HK-2 (cell line): ENCODE results near the gene SLC39A8.

Source experiments
- DNase-seq: peaks from one replicate; pipeline ENCODE4 v3.0.0-alpha.2; 2018; ENCODE audit not compliant: unreplicated experiment

The SLC39A8 gene

DNA sequence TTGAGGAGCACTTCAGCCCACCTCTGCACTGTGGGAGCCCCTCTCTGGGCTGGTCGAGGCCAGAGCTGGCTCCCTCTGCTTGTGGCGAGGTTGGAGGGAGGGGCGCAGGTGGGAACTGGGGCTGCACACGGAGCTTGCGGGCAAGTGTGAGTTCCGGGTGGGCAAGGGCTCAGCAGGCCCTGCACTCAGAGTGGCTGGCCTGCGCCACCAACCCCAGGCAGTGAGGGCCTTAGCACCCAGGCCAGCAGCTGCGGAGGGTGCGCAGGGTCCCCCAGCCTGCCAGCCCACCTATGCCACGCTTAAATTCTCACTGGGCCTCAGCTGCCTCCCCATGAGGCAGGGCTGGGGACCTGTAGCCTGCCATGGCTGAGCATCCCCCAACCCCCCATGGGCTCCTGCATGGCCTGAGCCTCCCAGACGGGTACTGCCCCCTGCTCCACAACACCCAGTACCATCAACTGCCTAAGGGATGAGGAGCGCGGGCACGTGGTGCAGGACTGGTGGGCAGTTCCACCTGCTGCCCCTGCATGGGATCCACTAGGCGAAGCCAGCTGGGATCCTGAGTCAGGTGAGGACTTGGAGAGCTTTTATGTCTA lies 110.9 kb downstream of the SLC39A8 start:
- no peak for DNase-seq

DNA sequence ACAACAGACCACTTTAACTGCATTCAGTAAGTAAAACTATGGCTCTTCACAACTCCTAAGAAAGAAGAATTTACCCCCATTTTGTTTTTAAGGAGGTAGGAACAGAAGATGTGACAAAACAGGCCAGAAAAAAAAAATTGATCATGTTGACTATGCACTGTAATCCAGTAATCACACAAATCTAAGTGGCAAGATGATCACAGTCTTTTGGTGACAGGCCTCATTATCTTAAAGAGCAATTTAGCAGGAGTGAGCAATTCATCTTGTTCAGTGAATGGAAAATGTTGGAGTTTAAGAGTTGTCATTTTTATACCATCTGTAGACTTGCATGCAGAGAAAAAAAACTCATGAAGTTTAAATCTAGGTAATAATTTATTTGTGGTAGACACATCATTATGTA lies 115.1 kb downstream of the SLC39A8 start:
- no peak for DNase-seq

DNA sequence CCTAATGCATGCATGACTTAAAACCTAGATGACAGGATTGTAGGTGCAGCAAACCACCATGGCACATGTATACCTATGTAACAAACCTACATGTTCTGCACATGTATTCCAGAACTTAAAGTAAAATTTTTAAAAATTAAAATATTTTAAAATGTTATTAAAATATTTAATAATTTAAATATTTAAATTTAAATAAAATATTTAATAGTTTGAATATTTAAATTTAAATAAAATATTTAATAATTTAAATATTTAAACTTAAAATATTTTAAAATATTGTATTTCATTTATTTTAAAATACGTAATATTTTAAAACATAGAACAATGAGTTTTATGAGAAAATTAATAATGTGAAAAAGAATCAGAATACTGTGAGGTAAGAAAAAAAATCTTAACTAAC lies 117.9 kb downstream of the SLC39A8 start:
- no peak for DNase-seq

DNA sequence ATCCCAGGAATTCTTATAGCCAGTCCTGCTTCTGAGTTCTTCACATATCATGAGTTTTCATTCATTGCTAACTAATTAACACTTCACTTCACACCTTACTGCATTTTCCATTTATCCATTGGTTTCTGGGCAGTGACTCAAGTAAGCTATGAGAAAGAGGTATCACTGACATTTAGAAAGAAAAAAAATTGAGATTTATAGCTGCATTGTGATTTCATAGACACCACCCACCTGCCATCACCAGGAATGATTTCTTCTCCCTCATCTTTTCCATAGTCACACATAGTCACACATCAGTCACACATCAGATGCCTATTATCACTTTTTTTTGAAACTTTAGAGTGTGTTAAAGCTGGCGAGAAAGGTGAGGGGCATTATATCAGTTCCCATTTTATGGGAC lies 121.8 kb downstream of the SLC39A8 start:
- no peak for DNase-seq

DNA sequence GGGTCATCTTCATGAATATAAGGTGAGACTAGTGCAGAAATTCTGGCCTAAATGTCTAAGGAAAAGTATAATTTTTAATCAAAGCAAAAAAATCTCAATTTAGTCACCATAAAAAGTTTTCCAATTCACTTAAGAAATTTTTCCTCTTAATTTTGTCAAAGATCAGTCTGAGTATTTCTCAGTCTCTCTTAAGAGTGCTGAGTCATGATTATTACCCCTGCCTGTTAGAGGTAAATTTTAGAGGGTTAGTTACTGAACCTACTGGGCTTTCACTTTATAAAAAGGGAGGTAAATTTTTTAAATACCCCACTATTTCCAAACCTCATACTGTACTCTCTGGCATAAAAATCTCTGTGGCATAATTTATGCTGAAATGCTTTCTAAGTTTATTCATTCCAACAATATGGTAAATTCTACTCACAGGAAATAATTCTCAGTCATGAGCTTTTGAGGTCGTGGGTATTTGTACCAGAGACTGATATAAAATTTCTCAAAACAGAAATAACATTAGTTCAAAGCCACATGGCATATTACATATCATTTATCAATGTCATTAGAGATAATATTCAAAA lies 122.4 kb downstream of the SLC39A8 start:
- no peak for DNase-seq

DNA sequence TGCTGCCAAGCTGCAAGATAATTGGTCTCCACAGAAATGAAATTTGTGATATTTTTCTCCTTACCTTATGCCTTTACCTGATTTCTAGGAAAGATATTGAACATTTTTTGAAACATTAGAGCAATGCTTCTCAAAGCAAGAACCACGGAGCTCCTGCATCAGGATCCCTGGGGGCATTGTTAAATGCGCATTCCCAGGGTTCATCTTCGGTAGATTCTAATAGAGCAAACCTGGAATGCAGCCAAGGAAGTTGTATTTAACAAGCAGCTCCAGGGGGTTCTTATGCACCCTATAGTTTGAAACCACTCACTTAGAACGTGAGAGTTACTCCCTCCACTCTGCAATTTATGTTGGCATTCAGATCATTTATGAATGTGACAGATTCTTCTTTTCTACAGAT lies 126.2 kb downstream of the SLC39A8 start:
- no peak for DNase-seq

DNA sequence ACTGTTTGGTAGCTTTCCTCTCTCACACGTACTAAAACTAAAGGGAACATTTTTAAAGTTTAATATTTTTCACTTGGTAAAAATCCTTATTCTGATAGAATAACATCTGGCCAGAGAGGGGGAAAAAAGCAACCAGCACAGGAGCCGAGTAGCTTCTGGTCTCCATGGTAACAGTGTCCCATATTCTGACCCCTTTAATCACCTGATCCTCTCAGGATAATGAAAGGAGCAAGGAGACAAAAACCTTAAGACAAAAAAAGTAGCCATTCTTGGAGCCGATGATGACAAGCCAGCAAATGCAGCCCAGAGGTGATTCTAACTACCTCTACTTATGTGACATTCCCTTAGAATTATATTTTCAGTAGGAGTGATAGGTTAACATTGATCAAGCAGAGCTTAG lies 126.6 kb downstream of the SLC39A8 start:
- no peak for DNase-seq

DNA sequence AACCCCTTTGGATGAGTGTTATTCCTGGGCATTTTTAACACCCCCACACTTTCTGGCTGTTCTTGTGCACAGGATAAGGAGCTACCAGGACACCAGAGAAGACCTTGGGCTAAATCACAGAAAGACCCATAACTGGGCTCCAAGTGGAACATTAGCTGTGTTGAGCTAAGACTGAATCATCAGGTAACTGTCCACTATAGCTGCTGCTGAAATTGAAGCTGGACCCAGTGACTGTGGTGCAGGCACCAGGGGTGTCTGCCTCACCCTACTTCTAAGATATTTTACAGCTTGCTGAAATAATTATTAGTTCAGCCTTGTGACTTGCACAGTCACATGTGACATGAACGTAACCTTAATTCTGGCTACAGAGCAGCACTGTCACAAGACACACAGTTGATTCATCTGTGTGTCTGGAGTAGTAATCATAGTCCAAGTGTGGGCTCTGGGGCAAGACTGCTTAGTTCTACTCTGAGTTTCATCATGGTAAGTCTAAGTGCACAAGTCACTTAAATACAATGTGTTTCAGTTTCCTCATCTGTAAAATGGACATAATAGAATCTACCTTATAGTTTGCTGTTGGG lies 127.4 kb downstream of the SLC39A8 start:
- DNase-seq = no peak

DNA sequence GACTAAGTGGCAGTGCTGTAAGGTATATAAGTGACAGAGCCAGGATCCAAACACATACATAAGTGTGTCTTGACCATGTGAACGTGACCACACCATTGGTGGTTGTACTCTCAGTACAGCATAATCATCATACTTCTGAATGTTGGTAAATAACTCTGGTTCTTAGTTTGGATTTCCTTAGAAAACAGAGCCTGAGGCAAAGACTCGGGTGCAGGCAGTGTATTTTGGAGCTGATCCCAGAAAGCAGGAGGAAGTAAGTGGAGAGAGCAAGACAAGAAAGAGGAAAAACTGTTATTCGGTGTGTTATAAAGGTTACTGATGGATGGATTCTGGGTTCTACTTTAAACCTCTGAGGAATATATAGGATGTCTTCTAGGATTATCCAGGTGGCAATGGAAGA lies 127.9 kb downstream of the SLC39A8 start:
- no peak for DNase-seq

DNA sequence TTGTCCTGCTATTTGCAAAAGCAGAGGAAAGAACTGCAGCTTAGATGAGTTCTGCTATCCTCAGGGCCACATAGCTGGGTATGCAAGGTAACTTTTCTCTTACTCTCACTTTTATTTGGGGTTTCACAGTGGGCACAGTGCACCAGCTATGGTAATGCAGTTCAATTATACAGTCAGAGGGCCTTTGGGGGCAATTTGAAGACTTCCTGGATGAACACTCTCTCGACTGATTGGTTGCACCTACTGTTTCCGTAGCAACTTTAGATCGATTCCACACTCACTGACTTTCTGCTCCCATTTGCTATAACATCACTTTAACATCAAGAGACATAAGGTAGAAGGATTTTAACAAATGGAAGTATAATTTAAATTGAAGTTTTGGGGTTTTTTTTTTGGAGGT lies 128.6 kb downstream of the SLC39A8 start:
- no peak for DNase-seq

DNA sequence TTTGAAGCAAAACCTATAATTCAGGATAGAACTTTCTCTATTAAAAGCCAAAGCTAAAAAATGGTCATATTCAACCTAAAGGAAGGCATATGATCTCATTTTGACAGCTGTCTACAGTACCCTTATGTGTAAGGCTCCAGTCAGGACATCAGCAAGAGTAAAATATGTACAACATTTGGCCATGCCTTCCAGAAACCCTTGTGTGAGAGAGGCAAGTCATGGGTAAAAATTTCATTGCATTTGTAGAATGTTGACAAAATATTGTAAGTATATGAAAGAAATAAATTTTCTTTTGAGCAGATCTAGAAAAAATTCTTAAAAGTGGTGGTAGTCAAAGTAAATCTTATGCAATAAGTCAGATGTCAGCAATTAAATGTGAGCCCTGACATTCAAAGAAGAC lies 132.3 kb downstream of the SLC39A8 start:
- no peak for DNase-seq
